Breast epithelium (tissue), 4 donors: ENCODE results near the gene SLC6A19. TPM values are rescaled to one million over a fixed set of nuclear protein-coding genes. Genes with fewer than 3 reads are reported as not detected.

ENCODE experiments used
- DNase-seq, 2 donors: peaks; one replicate each; pipeline ENCODE4 v3.0.0-alpha.2; 2019; ENCODE audit warnings: low spot score in 2 of 2
- H3K27ac ChIP-seq, 2 donors: fragments of 200-600 bp; sonication (generic) in 1 of 2; one replicate each; pipeline ENCODE4 v1.5.1; 2016 to 2019; ENCODE audit warnings: mild to moderate bottlenecking in 1 of 2
- H3K27me3 ChIP-seq, 2 donors: fragments of 200-600 bp; sonication (generic) in 1 of 2; one replicate each; pipeline versions ENCODE4 v1.5.1 to v1.6.0; 2017 to 2019; ENCODE audit warnings: control low read depth in 1 of 2, mild to moderate bottlenecking in 1 of 2
- H3K36me3 ChIP-seq: fragments of 200-600 bp; one replicate; pipeline ENCODE4 v1.5.1; 2019
- H3K4me1 ChIP-seq, 2 donors: fragments of 200-600 bp; sonication (generic); one replicate each; pipeline ENCODE4 v1.5.1; 2016 to 2019; ENCODE audit warnings: control low read depth in 1 of 2
- H3K4me3 ChIP-seq, 3 donors: fragments of 200-600 bp; sonication (generic); 1 replicate in 2 of 3; 2 replicates in 1 of 3; pipeline ENCODE4 v1.5.1; 2016 to 2019; ENCODE audit warnings: mild to moderate bottlenecking in 3 of 3, moderate library complexity in 2 of 3
- H3K9me3 ChIP-seq, 2 donors: fragments of 200-600 bp; sonication (generic) in 1 of 2; one replicate each; pipeline ENCODE4 v1.5.1; 2016 to 2019; ENCODE audit warnings: control low read depth in 1 of 2
- POLR2A ChIP-seq: fragments of 450-650 bp; IDR thresholded peaks from one replicate; pipeline ENCODE4 v1.6.1; 2016; ENCODE audit warnings: antibody characterized with exemption, mild to moderate bottlenecking, moderate library complexity
- POLR2AphosphoS5 ChIP-seq, 3 donors: sonication (generic); formaldehyde crosslinking; IDR thresholded peaks; one replicate each; pipeline ENCODE4 v1.6.1; 2017; ENCODE audit warnings: antibody characterized with exemption in 3 of 3
- intact Hi-C: fragments of 100-400 bp; cut with DNase I; formaldehyde crosslinking; loops from one replicate; pipeline ENCODE4 v1.15.1; 2023; ENCODE audit warnings: low total_unique reads
- total RNA-seq, 3 donors: library from RNA; depleted of rRNA; stranded (reverse); fragments of >200 nt; gene quantifications; one replicate each; pipeline ENCODE4 v1.1.0, GENCODE V29; 2016
- TF ChIP-seq, protein P1 (sequence below), 3 donors: fragments of 450-650 bp; IDR thresholded peaks; one replicate each; pipeline ENCODE4 v1.5.1; 2016 to 2017; ENCODE audit warnings: antibody characterized with exemption in 3 of 3, mild to moderate bottlenecking in 3 of 3, moderate library complexity in 3 of 3

The SLC6A19 gene
- total RNA-seq, 3 donors from 2014 or later, result not detected

DNA sequence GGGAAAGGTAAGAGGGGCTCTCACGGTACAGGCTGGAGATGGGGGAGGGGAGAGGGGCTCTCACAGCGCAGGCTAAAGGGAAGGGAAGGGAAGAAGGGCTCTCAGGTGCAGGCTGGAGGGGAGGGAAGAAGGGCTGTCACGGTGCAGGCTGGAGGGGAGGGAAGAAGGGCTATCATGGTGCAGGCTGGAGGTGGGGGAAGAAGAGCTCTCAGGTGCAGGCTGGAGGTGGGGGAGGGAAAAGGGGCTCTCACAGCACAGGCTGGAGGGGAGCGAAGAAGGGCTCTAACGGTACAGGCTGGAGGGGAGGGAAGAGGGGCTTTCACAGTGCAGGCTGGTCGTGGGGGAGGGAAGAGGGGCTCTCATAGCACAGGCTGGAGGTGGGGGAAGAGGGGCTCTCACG, 28.4 kb downstream of the SLC6A19 start:
- no peaks in the 10 kb centered on the region for H3K4me1 ChIP-seq
- no peak overlapping the region for H3K27ac ChIP-seq
- TF ChIP-seq, protein P1, sequence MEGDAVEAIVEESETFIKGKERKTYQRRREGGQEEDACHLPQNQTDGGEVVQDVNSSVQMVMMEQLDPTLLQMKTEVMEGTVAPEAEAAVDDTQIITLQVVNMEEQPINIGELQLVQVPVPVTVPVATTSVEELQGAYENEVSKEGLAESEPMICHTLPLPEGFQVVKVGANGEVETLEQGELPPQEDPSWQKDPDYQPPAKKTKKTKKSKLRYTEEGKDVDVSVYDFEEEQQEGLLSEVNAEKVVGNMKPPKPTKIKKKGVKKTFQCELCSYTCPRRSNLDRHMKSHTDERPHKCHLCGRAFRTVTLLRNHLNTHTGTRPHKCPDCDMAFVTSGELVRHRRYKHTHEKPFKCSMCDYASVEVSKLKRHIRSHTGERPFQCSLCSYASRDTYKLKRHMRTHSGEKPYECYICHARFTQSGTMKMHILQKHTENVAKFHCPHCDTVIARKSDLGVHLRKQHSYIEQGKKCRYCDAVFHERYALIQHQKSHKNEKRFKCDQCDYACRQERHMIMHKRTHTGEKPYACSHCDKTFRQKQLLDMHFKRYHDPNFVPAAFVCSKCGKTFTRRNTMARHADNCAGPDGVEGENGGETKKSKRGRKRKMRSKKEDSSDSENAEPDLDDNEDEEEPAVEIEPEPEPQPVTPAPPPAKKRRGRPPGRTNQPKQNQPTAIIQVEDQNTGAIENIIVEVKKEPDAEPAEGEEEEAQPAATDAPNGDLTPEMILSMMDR (IDR thresholded peaks at IDR 0.05), result no peak
- TF ChIP-seq POLR2A, result no peak
- no peak for TF ChIP-seq POLR2AphosphoS5 (IDR thresholded peaks at IDR 0.05)
- intact Hi-C loops, result no loop called here
- H3K4me3 ChIP-seq, result no peak overlapping the region
- no peak for DNase-seq
- H3K36me3 ChIP-seq, result no peaks in the 10 kb centered on the region
- H3K27me3 ChIP-seq, result peaks cover 0 to 70% of the 10 kb centered on the region in 2 donors
- H3K9me3 ChIP-seq, result peaks cover 7 to 8% of the 10 kb centered on the region in 2 donors

DNA sequence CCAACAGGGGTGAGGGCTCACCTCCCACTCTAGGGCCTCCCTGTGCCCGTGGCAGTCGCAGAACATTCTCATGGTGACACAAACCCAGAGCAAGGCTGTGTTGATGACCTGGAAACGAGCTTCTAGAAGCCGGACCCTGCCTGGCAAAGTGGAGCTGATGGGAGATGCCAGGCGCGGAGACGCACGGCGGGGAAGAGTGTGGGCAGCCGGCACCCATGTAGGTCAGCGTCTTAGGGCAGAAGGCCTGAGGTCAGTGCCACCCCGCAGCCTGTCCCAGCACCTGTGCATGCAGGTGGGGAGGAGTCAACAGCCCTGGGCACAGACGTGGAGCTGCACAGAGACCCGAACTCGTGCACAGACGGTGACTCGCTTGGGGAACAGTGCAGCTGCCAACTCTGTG, 29.2 kb downstream of the SLC6A19 start:
- Histone ChIP-seq H3K27ac (no peak overlapping the region), H3K36me3 (no peaks in the 10 kb centered on the region), H3K4me3 (no peak overlapping the region), H3K9me3 (peaks cover 13 to 14% of the 10 kb centered on the region in 2 donors), H3K4me1 (no peaks in the 10 kb centered on the region), H3K27me3 (peaks cover 0 to 66% of the 10 kb centered on the region in 2 donors)
- intact Hi-C loops, result no loop called here
- TF ChIP-seq POLR2AphosphoS5 (IDR thresholded peaks at IDR 0.05) (no peak), POLR2A (no peak)
- TF ChIP-seq, protein P1 (IDR thresholded peaks at IDR 0.05), result no peak
- no peak for DNase-seq

DNA sequence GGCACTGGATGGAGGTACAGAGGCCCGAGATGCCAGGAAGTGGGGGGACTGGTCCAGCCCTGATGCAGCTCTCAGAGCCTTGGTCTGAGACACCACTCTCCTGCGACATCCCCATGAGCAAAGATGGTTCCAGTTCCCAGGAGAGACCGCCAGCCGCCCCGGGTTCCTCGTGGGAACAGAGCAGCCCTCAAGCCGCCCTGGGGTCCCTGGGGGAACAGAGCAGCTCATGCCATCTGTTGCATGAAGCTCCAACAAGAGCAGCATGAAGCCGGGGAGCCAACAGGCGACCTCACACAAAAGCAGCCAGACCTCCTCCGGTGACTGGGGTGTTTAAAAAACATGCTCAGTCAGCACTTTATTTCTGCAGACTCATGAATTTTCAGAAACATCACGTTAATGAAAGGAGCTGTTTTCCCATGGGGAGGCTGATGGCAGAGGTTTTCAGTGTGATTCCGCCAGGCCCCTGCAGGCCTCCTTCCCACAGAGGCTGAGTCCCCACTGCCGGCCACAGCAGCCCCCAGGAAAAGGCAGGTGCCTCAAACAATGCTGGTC, 30.0 kb downstream of the SLC6A19 start:
- no peak overlapping the region for H3K4me3 ChIP-seq
- intact Hi-C loops, result no loop called here

DNA sequence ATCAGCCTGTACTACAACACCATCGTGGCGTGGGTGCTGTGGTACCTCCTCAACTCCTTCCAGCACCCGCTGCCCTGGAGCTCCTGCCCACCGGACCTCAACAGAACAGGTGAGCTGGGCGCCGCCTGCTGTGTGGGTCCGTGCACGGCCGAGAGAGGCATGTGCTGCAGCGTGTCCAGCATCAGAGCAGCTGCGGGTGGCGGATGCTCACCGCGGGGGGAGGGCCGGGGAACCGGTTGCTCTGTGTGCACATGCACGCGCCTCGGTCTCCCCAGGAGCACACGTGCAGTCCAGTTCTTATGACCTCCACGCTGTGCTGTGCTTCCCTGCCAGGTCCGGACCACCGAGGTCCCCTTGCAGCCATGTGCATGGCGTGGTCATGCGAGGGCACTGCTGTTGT, 31.4 kb downstream of the SLC6A19 start:
- intact Hi-C loops, result loop anchor here (1.0 kb wide), 2 partner anchors 12 to 15 kb away; no protein-coding TSS in a partner anchor
- Histone ChIP-seq H3K9me3 (peaks cover 20 to 26% of the 10 kb centered on the region in 2 donors), H3K36me3 (no peaks in the 10 kb centered on the region), H3K4me3 (no peak overlapping the region), H3K27ac (no peak overlapping the region), H3K27me3 (peaks cover 0 to 50% of the 10 kb centered on the region in 2 donors), H3K4me1 (no peaks in the 10 kb centered on the region)
- TF ChIP-seq POLR2A (no peak), POLR2AphosphoS5 (IDR thresholded peaks at IDR 0.05) (no peak)
- TF ChIP-seq, protein P1 (IDR thresholded peaks at IDR 0.05), result no peak
- DNase-seq, result no peak

More for the DNA sequence above, 30.0 kb downstream of the SLC6A19 start:
- no peak overlapping the region for H3K27ac ChIP-seq
- TF ChIP-seq, protein P1 (IDR thresholded peaks at IDR 0.05), result no peak
- TF ChIP-seq POLR2A (no peak), POLR2AphosphoS5 (IDR thresholded peaks at IDR 0.05) (no peak)
- H3K9me3 ChIP-seq, result peaks cover 18 to 23% of the 10 kb centered on the region in 2 donors
- H3K4me1 ChIP-seq, result no peaks in the 10 kb centered on the region
- H3K36me3 ChIP-seq, result no peaks in the 10 kb centered on the region
- no peak for DNase-seq
- peaks cover 0 to 57% of the 10 kb centered on the region in 2 donors for H3K27me3 ChIP-seq

DNA sequence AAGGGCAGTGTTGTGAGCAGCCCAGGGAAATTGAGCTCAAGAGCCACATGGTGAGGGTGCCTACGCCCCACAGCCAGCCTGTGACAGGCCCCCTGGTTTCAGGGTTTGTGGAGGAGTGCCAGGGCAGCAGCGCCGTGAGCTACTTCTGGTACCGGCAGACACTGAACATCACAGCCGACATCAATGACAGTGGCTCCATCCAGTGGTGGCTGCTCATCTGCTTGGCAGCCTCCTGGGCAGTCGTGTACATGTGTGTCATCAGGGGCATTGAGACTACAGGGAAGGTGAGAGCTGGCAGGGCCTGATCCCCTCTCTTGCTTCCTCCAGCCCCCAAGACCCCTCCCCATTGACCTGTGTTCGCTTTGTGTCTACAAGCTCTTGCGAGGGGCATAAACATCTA, 34.0 kb downstream of the SLC6A19 start:
- no peak for DNase-seq
- intact Hi-C loops, result no loop called here
- no peaks in the 10 kb centered on the region for H3K36me3 ChIP-seq
- TF ChIP-seq POLR2AphosphoS5 (IDR thresholded peaks at IDR 0.05), result no peak
- TF ChIP-seq, protein P1 (IDR thresholded peaks at IDR 0.05), result no peak
- TF ChIP-seq POLR2A, result no peak
- no peak overlapping the region for H3K4me3 ChIP-seq
- no peak overlapping the region for H3K27ac ChIP-seq
- H3K27me3 ChIP-seq, result peaks cover 0 to 25% of the 10 kb centered on the region in 2 donors
- no peaks in the 10 kb centered on the region for H3K4me1 ChIP-seq
- H3K9me3 ChIP-seq, result peaks cover 20 to 26% of the 10 kb centered on the region in 2 donors
